HUES6 (cell line): ENCODE measurements around the gene GPHB5.
"Not testable (repeated sequence)": the region's sequence is repeated elsewhere in the genome, so short reads cannot be mapped to it uniquely, and the experiment has no call there.

Experiments used
- H3K27ac ChIP-seq: 2 replicates; pipeline ENCODE4 v1.7.0; 2013; ENCODE audit warnings: low read depth, mild to moderate bottlenecking, low read length, inconsistent platforms
- H3K27me3 ChIP-seq: 2 replicates; pipeline ENCODE4 v1.6.1; 2013; ENCODE audit warnings: low read length; ENCODE audit not compliant: control insufficient read depth, insufficient read depth
- H3K36me3 ChIP-seq: 2 replicates; pipeline ENCODE4 v1.6.1; 2013; ENCODE audit warnings: low read length; ENCODE audit not compliant: control insufficient read depth, insufficient read depth
- H3K4me1 ChIP-seq: 2 replicates; pipeline ENCODE4 v1.6.1; 2013; ENCODE audit warnings: low read length; ENCODE audit not compliant: control insufficient read depth, insufficient read depth
- H3K4me3 ChIP-seq: 2 replicates; pipeline ENCODE4 v1.5.1; 2013; ENCODE audit warnings: low read depth, low read length
- H3K9ac ChIP-seq: one replicate; pipeline ENCODE4 v1.6.1; 2013; ENCODE audit warnings: mild to moderate bottlenecking, low read length
- H3K9me3 ChIP-seq: 2 replicates; pipeline ENCODE4 v1.6.1; 2013; ENCODE audit warnings: low read depth, low read length; ENCODE audit not compliant: control insufficient read depth, insufficient read depth

The GPHB5 gene

GRCh38 chr14:63292805-63293204 is 25.9 kb downstream of the GPHB5 start:
- Histone ChIP-seq H3K27me3 (no peaks in the 10 kb centered on the region), H3K9ac (no peak overlapping the region), H3K27ac (no peak overlapping the region), H3K36me3 (no peaks in the 10 kb centered on the region), H3K4me1 (no peaks in the 10 kb centered on the region), H3K4me3 (no peak overlapping the region), H3K9me3 (no peaks in the 10 kb centered on the region)

GRCh38 chr14:63290741-63291430 is 27.8 kb downstream of the GPHB5 start:
- no peak overlapping the region for H3K4me3 ChIP-seq
- no peaks in the 10 kb centered on the region for H3K9me3 ChIP-seq
- no peaks in the 10 kb centered on the region for H3K4me1 ChIP-seq
- no peaks in the 10 kb centered on the region for H3K27me3 ChIP-seq
- no peak overlapping the region for H3K27ac ChIP-seq
- no peak overlapping the region for H3K9ac ChIP-seq
- no peaks in the 10 kb centered on the region for H3K36me3 ChIP-seq

GRCh38 chr14:63288853-63289252 is 29.9 kb downstream of the GPHB5 start:
- Histone ChIP-seq H3K9ac (no peak overlapping the region), H3K27ac (no peak overlapping the region), H3K36me3 (no peaks in the 10 kb centered on the region), H3K27me3 (no peaks in the 10 kb centered on the region), H3K4me1 (no peaks in the 10 kb centered on the region), H3K4me3 (no peak overlapping the region), H3K9me3 (no peaks in the 10 kb centered on the region)

- no peak overlapping the region for H3K27ac ChIP-seq
- H3K9ac ChIP-seq, result no peak overlapping the region
- H3K36me3 ChIP-seq, result no peaks in the 10 kb centered on the region
- no peak overlapping the region for H3K4me3 ChIP-seq
- no peaks in the 10 kb centered on the region for H3K4me1 ChIP-seq
- H3K27me3 ChIP-seq, result no peaks in the 10 kb centered on the region
- no peaks in the 10 kb centered on the region for H3K9me3 ChIP-seq
Measured at GRCh38 chr14:63287666-63288483, 30.9 kb downstream of the GPHB5 start.

- H3K36me3 ChIP-seq, result no peaks in the 10 kb centered on the region
- H3K9ac ChIP-seq, result no peak overlapping the region
- no peak overlapping the region for H3K27ac ChIP-seq
- no peaks in the 10 kb centered on the region for H3K9me3 ChIP-seq
- H3K4me3 ChIP-seq, result no peak overlapping the region
- H3K4me1 ChIP-seq, result no peaks in the 10 kb centered on the region
- H3K27me3 ChIP-seq, result no peaks in the 10 kb centered on the region
Measured at GRCh38 chr14:63286071-63286470, 32.7 kb downstream of the GPHB5 start.

GRCh38 chr14:63283884-63284248 is 34.9 kb downstream of the GPHB5 start:
- no peaks in the 10 kb centered on the region for H3K27me3 ChIP-seq
- H3K27ac ChIP-seq, result no peak overlapping the region
- no peak overlapping the region for H3K4me3 ChIP-seq
- H3K9ac ChIP-seq, result no peak overlapping the region
- H3K4me1 ChIP-seq, result no peaks in the 10 kb centered on the region
- no peaks in the 10 kb centered on the region for H3K36me3 ChIP-seq
- H3K9me3 ChIP-seq, result no peaks in the 10 kb centered on the region

- Histone ChIP-seq H3K4me1 (no peaks in the 10 kb centered on the region), H3K9me3 (no peaks in the 10 kb centered on the region), H3K27ac (no peak overlapping the region), H3K27me3 (no peaks in the 10 kb centered on the region), H3K4me3 (no peak overlapping the region), H3K36me3 (no peaks in the 10 kb centered on the region), H3K9ac (no peak overlapping the region)
Measured at GRCh38 chr14:63282997-63283883, 35.5 kb downstream of the GPHB5 start.

GRCh38 chr14:63279933-63280332 is 38.8 kb downstream of the GPHB5 start:
- not testable (repeated sequence) for H3K4me3 ChIP-seq, H3K27me3 ChIP-seq, H3K9ac ChIP-seq, H3K27ac ChIP-seq, H3K4me1 ChIP-seq, H3K9me3 ChIP-seq, H3K36me3 ChIP-seq

GRCh38 chr14:63277591-63278183 is 41.0 kb downstream of the GPHB5 start:
- Histone ChIP-seq H3K27ac (no peak overlapping the region), H3K27me3 (no peaks in the 10 kb centered on the region), H3K9me3 (no peaks in the 10 kb centered on the region), H3K9ac (no peak overlapping the region), H3K4me3 (no peak overlapping the region), H3K4me1 (no peaks in the 10 kb centered on the region), H3K36me3 (no peaks in the 10 kb centered on the region)

GRCh38 chr14:63276492-63277342 is 42.0 kb downstream of the GPHB5 start:
- Histone ChIP-seq H3K36me3 (no peaks in the 10 kb centered on the region), H3K4me1 (no peaks in the 10 kb centered on the region), H3K4me3 (no peak overlapping the region), H3K9me3 (no peaks in the 10 kb centered on the region), H3K27me3 (no peaks in the 10 kb centered on the region), H3K27ac (no peak overlapping the region), H3K9ac (no peak overlapping the region)
